ENCODE measurements around the gene PXYLP1. TPM values are rescaled to one million over a fixed set of nuclear protein-coding genes. Genes with fewer than 3 reads are reported as not detected.

The PXYLP1 gene
- total RNA-seq, 4 donors from 2014 or later: 0.46 to 13.1 (median 2.2) TPM

DNA sequence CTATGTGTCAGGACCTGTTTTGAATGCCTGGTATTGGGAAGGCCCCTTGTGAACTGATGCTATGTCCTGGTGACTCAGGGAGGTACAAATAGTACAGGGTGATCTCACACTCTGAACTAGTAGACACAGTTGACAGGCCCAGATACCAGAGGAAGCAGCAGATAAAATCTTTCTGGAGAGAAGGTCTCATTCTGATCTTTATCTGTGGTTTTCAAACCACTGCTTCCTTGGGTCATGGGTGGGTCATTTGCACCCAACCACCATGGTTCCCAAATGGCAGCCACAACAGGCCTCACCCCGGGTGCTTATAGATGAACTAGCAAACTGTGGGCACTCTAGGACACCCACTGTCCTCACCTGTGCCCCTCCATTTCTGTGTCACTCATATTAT is 43.4 kb downstream of the PXYLP1 start:
- no peak overlapping the region for H3K27ac ChIP-seq
- no peak overlapping the region for H3K4me3 ChIP-seq
- TF ChIP-seq, protein P1, sequence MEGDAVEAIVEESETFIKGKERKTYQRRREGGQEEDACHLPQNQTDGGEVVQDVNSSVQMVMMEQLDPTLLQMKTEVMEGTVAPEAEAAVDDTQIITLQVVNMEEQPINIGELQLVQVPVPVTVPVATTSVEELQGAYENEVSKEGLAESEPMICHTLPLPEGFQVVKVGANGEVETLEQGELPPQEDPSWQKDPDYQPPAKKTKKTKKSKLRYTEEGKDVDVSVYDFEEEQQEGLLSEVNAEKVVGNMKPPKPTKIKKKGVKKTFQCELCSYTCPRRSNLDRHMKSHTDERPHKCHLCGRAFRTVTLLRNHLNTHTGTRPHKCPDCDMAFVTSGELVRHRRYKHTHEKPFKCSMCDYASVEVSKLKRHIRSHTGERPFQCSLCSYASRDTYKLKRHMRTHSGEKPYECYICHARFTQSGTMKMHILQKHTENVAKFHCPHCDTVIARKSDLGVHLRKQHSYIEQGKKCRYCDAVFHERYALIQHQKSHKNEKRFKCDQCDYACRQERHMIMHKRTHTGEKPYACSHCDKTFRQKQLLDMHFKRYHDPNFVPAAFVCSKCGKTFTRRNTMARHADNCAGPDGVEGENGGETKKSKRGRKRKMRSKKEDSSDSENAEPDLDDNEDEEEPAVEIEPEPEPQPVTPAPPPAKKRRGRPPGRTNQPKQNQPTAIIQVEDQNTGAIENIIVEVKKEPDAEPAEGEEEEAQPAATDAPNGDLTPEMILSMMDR (IDR thresholded peaks at IDR 0.05 in 4 of 5, conservative IDR thresholded peaks at IDR 0.05 in 1 of 5): no peak
- TF ChIP-seq POLR2A (IDR thresholded peaks at IDR 0.05): no peak
- peak in 1 of 2 donors; percentile 40 for ATAC-seq
- no peaks in the 10 kb centered on the region for H3K27me3 ChIP-seq
- no peak for DNase-seq
- peaks cover 0 to 3% of the 10 kb centered on the region in 2 donors for H3K4me1 ChIP-seq
- in situ Hi-C loops (cut with MboI; ENCODE audit: low sequenced_read_pairs in 4 of 4): loop anchor here in 2 of 4 donors (5.0 to 10.0 kb wide), 2 partner anchors 43 to 60 kb away; partner anchors contain the start of gene PXYLP1 (in 1 of the 2)
- no peaks in the 10 kb centered on the region for H3K9me3 ChIP-seq
- intact Hi-C loops (cut with DNase I; ENCODE audit: low total_unique reads): no loop called here
- H3K36me3 ChIP-seq: no peaks in the 10 kb centered on the region

DNA sequence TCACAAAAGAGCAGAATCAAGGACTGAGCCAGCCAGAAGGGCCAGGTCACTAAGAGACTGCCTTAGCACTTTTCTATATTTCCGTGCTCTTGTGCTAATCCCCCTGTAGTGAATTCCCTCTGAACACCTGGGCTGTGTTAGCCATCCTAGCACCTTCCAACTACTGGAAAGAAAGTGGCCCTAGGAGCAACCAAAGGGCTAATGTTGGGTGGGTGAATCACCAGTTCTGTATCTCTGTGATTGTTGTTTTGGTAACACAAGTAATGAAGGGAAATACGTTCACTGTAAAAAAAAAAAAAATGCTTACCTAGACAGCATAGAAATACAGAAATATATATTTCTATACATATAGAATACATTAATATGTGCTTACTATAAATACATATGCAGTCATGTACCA is 43.9 kb downstream of the PXYLP1 start:
- Histone ChIP-seq H3K27ac (no peak overlapping the region), H3K36me3 (no peaks in the 10 kb centered on the region), H3K4me1 (peaks cover 0 to 3% of the 10 kb centered on the region in 2 donors), H3K4me3 (no peak overlapping the region), H3K9me3 (no peaks in the 10 kb centered on the region), H3K27me3 (no peaks in the 10 kb centered on the region)
- DNase-seq (no peak), ATAC-seq (no peak)
- in situ Hi-C loops (cut with MboI; ENCODE audit: low sequenced_read_pairs in 4 of 4) (loop anchor here in 2 of 4 donors (5.0 to 10.0 kb wide), 2 partner anchors 43 to 61 kb away; partner anchors contain the start of gene PXYLP1 (in 1 of the 2)), intact Hi-C loops (cut with DNase I; ENCODE audit: low total_unique reads) (no loop called here)
- TF ChIP-seq, protein P1 (IDR thresholded peaks at IDR 0.05 in 4 of 5, conservative IDR thresholded peaks at IDR 0.05 in 1 of 5): no peak
- no peak for TF ChIP-seq POLR2A (IDR thresholded peaks at IDR 0.05)

DNA sequence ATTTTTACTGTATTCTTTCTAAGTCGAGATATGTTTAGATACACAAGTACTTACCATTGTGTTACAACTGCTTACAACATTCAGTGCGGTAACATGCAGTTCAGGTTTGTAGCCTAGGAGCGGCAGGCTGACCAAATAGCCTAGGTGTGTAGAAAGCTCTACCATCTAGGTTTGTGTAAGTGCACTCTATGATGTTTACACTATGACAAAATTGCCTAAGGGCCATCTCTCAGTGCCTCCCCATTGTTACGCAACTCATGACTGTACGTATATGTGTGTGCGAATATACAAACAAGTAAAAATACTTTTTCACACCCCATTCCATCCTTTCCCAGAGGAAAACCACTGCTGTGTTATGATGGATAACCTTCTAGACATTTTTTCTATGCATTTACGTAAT is 44.3 kb downstream of the PXYLP1 start:
- Histone ChIP-seq H3K9me3 (no peaks in the 10 kb centered on the region), H3K27ac (no peak overlapping the region), H3K27me3 (no peaks in the 10 kb centered on the region), H3K36me3 (no peaks in the 10 kb centered on the region), H3K4me1 (peaks cover 0 to 3% of the 10 kb centered on the region in 2 donors), H3K4me3 (no peak overlapping the region)
- intact Hi-C loops (cut with DNase I; ENCODE audit: low total_unique reads): no loop called here
- ATAC-seq: no peak
- DNase-seq: no peak
- in situ Hi-C loops (cut with MboI; ENCODE audit: low sequenced_read_pairs in 4 of 4): loop anchor here in 2 of 4 donors (5.0 to 10.0 kb wide), 2 partner anchors 44 to 61 kb away; partner anchors contain the start of gene PXYLP1 (in 1 of the 2)
- TF ChIP-seq, protein P1 (IDR thresholded peaks at IDR 0.05 in 4 of 5, conservative IDR thresholded peaks at IDR 0.05 in 1 of 5): no peak
- no peak for TF ChIP-seq POLR2A (IDR thresholded peaks at IDR 0.05)

DNA sequence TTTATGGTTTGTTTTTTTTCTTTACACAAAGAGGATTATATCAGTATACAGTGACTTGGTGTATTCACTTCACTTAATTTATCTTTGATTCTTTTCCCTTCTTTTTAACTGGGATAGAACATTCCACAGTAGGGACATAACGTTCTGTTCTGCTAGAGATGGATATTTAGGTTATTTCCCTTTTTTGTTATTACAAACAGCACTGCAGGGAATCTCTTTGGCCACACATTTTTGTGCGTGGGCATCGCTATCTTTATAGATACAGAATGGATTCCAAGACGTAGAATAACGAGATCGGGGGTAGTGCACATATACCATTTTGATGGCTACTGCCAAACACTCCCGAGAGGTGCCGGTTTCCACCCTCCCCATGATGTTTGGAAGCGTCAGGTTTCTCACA is 44.8 kb downstream of the PXYLP1 start:
- intact Hi-C loops (cut with DNase I; ENCODE audit: low total_unique reads): no loop called here

More for the DNA sequence above, 44.8 kb downstream of the PXYLP1 start:
- Histone ChIP-seq H3K9me3 (no peaks in the 10 kb centered on the region), H3K4me3 (no peak overlapping the region), H3K36me3 (no peaks in the 10 kb centered on the region), H3K27me3 (no peaks in the 10 kb centered on the region), H3K4me1 (peaks cover 0 to 3% of the 10 kb centered on the region in 2 donors), H3K27ac (no peak overlapping the region)
- DNase-seq (no peak), ATAC-seq (no peak)
- in situ Hi-C loops (cut with MboI; ENCODE audit: low sequenced_read_pairs in 4 of 4): loop anchor here in 2 of 4 donors (5.0 to 10.0 kb wide), 2 partner anchors 44 to 62 kb away; partner anchors contain the start of gene PXYLP1 (in 1 of the 2)
- TF ChIP-seq, protein P1 (IDR thresholded peaks at IDR 0.05 in 4 of 5, conservative IDR thresholded peaks at IDR 0.05 in 1 of 5): no peak
- TF ChIP-seq POLR2A (IDR thresholded peaks at IDR 0.05): no peak
